HG03135 (cell line): ENCODE measurements around the gene NPTN.

Source experiments
- ATAC-seq: cut with Tn5 transposase; IDR thresholded peaks from one replicate; pipeline ENCODE4 v1.9.1; 2021; ENCODE audit warnings: mild to moderate bottlenecking, moderate library complexity; ENCODE audit not compliant: unreplicated experiment

The NPTN gene

DNA sequence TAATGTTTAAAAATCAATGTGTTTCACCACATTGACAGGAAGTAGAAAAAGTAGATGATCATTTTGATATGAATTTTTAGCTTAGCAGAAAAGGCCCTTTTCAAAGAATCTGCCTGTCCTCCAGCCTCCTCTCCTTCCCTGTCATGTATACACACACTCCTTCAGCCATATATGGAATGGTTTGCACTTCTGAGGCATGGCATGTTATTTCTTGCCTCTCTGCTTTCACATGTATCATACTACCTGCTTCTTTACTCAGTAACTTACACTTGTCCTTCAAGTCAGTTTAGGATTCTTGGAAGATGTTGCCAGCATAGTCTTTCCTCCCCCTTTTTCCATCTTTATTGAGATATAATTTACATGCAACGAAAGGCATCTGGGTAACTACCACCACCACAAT is 111.2 kb downstream of the NPTN start:
- ATAC-seq = no peak

GRCh38 chr15:73518876-73519733 is 114.1 kb downstream of the NPTN start:
- no peak for ATAC-seq

DNA sequence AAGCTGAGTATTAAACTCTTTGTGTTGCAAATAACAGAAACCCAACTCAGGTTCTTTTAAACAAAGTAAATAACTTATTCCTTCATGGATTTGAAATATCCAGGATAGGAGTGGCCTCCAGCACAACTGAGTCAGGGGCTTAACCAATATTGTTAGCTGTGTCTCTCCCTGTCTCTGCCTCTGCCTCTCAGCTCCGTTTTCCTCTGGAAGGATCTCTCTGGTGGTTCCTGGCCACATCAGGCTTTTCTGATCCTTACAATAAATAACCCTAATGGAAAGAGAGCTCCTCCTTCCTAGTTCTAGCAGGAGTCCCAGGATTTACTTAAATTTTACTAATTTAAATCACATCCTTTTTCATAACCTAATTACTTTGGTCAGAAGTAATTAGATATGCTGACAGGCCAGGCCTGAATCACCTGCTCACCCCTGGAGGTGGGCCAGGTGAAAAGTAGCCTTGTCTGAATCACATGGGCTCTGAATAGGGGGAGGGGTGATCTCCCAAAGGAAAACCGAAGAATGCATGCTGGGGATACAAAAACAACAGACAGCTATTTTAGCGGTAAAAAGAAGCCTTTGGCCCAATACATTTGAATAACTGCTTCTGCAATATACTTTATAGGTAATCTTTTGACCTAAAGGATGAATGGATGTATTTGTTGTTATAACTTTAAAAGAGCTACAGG is 114.9 kb downstream of the NPTN start:
- ATAC-seq = no peak

GRCh38 chr15:73517566-73517965 is 115.6 kb downstream of the NPTN start:
- ATAC-seq = no peak

DNA sequence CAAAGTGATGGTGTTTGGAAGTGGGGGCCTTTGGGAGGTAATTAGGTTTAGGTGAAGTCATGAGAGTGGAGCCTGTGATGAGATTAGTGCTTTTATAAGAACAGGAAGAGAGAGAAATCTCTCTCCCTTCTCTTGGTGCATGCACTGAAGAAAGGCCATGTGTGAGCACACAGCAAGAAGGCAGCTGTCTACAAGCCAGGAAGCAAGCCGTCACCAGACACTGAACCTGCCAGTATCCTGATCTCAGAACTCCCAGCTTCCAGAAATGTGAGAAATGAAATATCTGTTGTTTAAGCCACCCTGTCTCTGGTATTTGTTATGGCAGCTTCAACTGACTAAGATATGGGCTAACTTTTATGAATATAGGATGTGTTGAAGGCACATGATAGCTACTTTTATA is 117.7 kb downstream of the NPTN start:
- ATAC-seq = no peak
